ENCODE data around the gene PMS1. TPM values are rescaled to one million over a fixed set of nuclear protein-coding genes. Genes with fewer than 3 reads are reported as not detected.

The PMS1 gene
- polyA plus RNA-seq, 1 donor (not counting 4 experiments of a cell fraction or from before 2014, with no cell fraction given) = 14.8 TPM

DNA sequence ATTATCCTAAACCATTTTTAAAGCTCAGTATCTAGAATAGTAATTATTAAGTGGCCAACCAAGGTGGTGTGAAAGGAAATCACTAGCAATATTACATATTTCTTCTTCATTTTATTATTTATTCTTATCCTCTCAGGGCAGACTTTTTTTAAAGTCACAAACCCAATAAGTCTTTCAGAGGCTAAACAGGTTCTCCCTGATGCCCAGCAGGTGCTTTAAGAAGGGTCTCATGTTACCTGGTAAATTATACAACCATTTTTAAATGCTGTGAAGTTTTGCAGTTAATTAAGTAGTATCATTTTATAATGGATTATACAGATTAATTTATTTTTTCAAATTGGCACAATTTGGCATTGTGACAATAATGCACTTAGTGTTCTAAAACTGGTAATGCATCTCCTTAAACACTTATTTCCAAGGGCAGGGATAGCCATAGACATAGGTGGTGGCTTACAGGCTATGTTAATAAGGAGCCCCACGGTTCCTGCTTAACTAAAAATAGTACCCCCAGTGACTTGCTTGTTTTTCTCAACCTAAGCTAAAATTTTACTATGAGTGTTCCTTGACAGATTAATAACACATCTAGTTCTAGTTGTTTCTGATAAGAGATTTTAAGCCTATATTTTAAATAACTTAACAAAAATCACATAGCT, 67.0 kb downstream of the PMS1 start:
- no peaks in the 10 kb centered on the region for H3K79me2 ChIP-seq (ENCODE audit: control insufficient read depth, insufficient read depth, low read length)
- H3K27me3 ChIP-seq (ENCODE audit: control insufficient read depth, extremely low read depth, insufficient read depth, low read length) = no peaks in the 10 kb centered on the region
- no peak overlapping the region for H2AFZ ChIP-seq (ENCODE audit: control insufficient read depth, low read length)
- no peaks in the 10 kb centered on the region for H3K36me3 ChIP-seq (ENCODE audit: control insufficient read depth in 2 of 2, extremely low read depth in 1 of 2, insufficient read depth in 2 of 2, low read length in 2 of 2)
- no peak for FAIRE-seq
- TF ChIP-seq, protein P1, sequence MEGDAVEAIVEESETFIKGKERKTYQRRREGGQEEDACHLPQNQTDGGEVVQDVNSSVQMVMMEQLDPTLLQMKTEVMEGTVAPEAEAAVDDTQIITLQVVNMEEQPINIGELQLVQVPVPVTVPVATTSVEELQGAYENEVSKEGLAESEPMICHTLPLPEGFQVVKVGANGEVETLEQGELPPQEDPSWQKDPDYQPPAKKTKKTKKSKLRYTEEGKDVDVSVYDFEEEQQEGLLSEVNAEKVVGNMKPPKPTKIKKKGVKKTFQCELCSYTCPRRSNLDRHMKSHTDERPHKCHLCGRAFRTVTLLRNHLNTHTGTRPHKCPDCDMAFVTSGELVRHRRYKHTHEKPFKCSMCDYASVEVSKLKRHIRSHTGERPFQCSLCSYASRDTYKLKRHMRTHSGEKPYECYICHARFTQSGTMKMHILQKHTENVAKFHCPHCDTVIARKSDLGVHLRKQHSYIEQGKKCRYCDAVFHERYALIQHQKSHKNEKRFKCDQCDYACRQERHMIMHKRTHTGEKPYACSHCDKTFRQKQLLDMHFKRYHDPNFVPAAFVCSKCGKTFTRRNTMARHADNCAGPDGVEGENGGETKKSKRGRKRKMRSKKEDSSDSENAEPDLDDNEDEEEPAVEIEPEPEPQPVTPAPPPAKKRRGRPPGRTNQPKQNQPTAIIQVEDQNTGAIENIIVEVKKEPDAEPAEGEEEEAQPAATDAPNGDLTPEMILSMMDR (optimal IDR thresholded peaks at IDR 0.05 in 1 of 3, IDR thresholded peaks at IDR 0.05 in 1 of 3, conservative IDR thresholded peaks at IDR 0.05 in 1 of 3; ENCODE audit: extremely low read depth in 1 of 3, insufficient read depth in 2 of 3, low read length in 3 of 3) = no peak
- TF ChIP-seq EZH2 (IDR thresholded peaks at IDR 0.05; ENCODE audit: low read length) = no peak
- H4K20me1 ChIP-seq (ENCODE audit: control insufficient read depth, extremely low read depth, insufficient read depth, low read length) = no peaks in the 10 kb centered on the region
- dilution Hi-C loops (cut with MboI; ENCODE audit: extremely low pct_ligation_motif_present, low sequenced_read_pairs) = no loop called here
- no peak overlapping the region for H3K9ac ChIP-seq (ENCODE audit: control insufficient read depth, extremely low read depth, insufficient read depth, low read length)
- H3K4me1 ChIP-seq (ENCODE audit: control insufficient read depth, extremely low read depth, insufficient read depth, low read length) = peaks cover 5% of the 10 kb centered on the region
- DNase-seq (ENCODE audit: low read depth, low spot score) = no peak
- no peaks in the 10 kb centered on the region for H3K9me3 ChIP-seq (ENCODE audit: control insufficient read depth, low read depth, low read length)
- no peak overlapping the region for H3K4me2 ChIP-seq (ENCODE audit: control insufficient read depth, extremely low read depth, insufficient read depth, low read depth, low read length)
- no peak overlapping the region for H3K27ac ChIP-seq (ENCODE audit: control insufficient read depth, insufficient read depth, low read length)
- no peak overlapping the region for H3K4me3 ChIP-seq (ENCODE audit: control insufficient read depth in 2 of 3, extremely low read depth in 1 of 3, insufficient read depth in 2 of 3, low read depth in 1 of 3, low read length in 3 of 3)
- peaks cover 2% of the 10 kb centered on the region for H3K9me1 ChIP-seq (ENCODE audit: control insufficient read depth, extremely low read depth, insufficient read depth, low read length)

DNA sequence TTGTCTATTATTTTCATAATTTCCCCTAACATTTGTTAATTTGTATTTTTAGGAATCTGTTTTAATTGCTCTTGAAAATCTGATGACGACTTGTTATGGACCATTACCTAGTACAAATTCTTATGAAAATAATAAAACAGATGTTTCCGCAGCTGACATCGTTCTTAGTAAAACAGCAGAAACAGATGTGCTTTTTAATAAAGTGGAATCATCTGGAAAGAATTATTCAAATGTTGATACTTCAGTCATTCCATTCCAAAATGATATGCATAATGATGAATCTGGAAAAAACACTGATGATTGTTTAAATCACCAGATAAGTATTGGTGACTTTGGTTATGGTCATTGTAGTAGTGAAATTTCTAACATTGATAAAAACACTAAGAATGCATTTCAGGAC, 69.9 kb downstream of the PMS1 start:
- H3K27me3 ChIP-seq (ENCODE audit: control insufficient read depth, extremely low read depth, insufficient read depth, low read length) = no peaks in the 10 kb centered on the region
- no peak overlapping the region for H3K27ac ChIP-seq (ENCODE audit: control insufficient read depth, insufficient read depth, low read length)
- TF ChIP-seq, protein P1 (optimal IDR thresholded peaks at IDR 0.05 in 1 of 3, IDR thresholded peaks at IDR 0.05 in 1 of 3, conservative IDR thresholded peaks at IDR 0.05 in 1 of 3; ENCODE audit: extremely low read depth in 1 of 3, insufficient read depth in 2 of 3, low read length in 3 of 3) = no peak
- TF ChIP-seq EZH2 (IDR thresholded peaks at IDR 0.05; ENCODE audit: low read length) = no peak
- peaks cover 5% of the 10 kb centered on the region for H3K4me1 ChIP-seq (ENCODE audit: control insufficient read depth, extremely low read depth, insufficient read depth, low read length)
- H3K79me2 ChIP-seq (ENCODE audit: control insufficient read depth, insufficient read depth, low read length) = no peaks in the 10 kb centered on the region
- peaks cover 2% of the 10 kb centered on the region for H3K9me1 ChIP-seq (ENCODE audit: control insufficient read depth, extremely low read depth, insufficient read depth, low read length)
- no peaks in the 10 kb centered on the region for H3K9me3 ChIP-seq (ENCODE audit: control insufficient read depth, low read depth, low read length)
- dilution Hi-C loops (cut with MboI; ENCODE audit: extremely low pct_ligation_motif_present, low sequenced_read_pairs) = no loop called here
- H4K20me1 ChIP-seq (ENCODE audit: control insufficient read depth, extremely low read depth, insufficient read depth, low read length) = no peaks in the 10 kb centered on the region
- no peak overlapping the region for H3K4me3 ChIP-seq (ENCODE audit: control insufficient read depth in 2 of 3, extremely low read depth in 1 of 3, insufficient read depth in 2 of 3, low read depth in 1 of 3, low read length in 3 of 3)
- no peak overlapping the region for H3K9ac ChIP-seq (ENCODE audit: control insufficient read depth, extremely low read depth, insufficient read depth, low read length)
- no peak overlapping the region for H2AFZ ChIP-seq (ENCODE audit: control insufficient read depth, low read length)
- no peak for DNase-seq (ENCODE audit: low read depth, low spot score)
- no peak overlapping the region for H3K4me2 ChIP-seq (ENCODE audit: control insufficient read depth, extremely low read depth, insufficient read depth, low read depth, low read length)
- no peak for FAIRE-seq
- no peaks in the 10 kb centered on the region for H3K36me3 ChIP-seq (ENCODE audit: control insufficient read depth in 2 of 2, extremely low read depth in 1 of 2, insufficient read depth in 2 of 2, low read length in 2 of 2)

All from keratinocyte (primary cell).